GM19468 (cell line): ENCODE data around the gene SPEN.
"Not testable (repeated sequence)": the region's sequence is repeated elsewhere in the genome, so short reads cannot be mapped to it uniquely, and the experiment has no call there.

Experiments used
- ATAC-seq: cut with Tn5 transposase; IDR thresholded peaks from one replicate; pipeline ENCODE4 v1.9.1; 2021; ENCODE audit warnings: mild to moderate bottlenecking, moderate library complexity, moderate number of reproducible peaks; ENCODE audit not compliant: unreplicated experiment; ENCODE audit errors: extremely low read depth

The SPEN gene

DNA sequence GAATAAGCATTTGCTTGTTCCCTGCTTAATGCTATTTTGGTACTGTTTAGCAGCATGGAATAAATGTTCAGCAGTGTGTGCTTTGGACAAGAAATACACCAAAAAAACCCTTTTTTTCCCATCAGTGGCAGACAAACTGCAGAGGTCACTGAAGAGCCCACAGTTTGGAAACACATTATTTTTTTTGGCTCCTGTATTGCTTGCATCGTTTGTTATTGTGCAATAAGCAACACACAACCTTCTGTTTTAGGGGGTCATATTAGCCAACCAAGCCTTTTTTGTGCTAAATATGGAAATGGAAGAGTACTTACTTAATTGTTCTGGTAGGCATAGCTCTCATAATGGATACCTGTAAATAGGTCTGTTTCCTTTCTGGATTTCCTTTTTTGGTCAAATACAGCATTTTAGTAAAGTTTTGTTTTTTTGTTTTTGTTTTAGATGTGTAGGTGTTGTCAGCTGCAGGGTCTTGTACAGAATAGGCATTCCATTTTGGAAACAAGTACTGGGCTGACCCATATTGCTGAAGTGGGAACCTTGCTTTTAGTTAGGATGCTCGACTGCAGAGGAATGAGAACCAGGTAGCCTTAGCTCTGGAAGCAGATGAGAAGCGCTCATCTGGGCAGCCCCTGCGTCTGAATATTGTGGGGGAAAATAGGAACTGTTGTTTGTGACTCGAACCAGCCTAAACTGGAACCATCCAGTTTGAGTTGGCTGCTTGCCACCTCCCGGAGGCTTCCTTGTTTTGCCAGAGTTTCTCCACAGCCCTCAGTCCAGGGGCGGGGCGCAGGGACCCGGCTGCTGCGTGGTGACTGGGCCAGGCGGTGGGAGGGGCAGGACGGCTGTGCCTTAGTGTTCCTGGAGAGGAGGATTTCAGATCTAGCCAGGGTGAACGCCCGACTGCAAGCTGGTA lies 38.4 kb downstream of the SPEN start:
- peak; percentile 32 for ATAC-seq

DNA sequence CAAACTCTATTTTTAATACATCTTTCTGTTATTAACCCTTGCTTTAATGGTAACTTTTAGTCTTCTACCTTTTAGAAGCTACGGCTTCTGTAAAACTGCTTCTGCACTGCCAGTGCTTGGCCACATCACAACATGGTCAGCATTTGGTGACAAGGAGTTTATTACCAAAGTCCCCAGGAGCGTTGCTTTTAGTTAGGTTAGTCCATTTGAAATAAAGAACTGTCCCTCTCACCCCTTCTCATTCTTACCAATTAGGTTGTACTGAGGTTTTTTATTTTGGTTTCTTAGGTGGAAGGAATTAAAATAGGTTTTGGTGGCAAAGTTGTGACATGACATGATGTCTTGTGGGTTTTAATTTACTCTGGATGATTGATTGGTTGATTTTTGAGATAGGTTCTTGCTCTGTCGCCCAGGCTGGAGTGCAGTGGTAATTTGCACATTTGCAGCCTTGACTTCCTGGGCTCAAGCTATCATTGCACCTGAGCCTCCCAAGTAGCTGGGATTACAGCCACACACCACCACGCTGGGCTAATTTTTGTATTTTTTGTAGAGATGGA lies 39.2 kb downstream of the SPEN start:
- ATAC-seq, result no peak

DNA sequence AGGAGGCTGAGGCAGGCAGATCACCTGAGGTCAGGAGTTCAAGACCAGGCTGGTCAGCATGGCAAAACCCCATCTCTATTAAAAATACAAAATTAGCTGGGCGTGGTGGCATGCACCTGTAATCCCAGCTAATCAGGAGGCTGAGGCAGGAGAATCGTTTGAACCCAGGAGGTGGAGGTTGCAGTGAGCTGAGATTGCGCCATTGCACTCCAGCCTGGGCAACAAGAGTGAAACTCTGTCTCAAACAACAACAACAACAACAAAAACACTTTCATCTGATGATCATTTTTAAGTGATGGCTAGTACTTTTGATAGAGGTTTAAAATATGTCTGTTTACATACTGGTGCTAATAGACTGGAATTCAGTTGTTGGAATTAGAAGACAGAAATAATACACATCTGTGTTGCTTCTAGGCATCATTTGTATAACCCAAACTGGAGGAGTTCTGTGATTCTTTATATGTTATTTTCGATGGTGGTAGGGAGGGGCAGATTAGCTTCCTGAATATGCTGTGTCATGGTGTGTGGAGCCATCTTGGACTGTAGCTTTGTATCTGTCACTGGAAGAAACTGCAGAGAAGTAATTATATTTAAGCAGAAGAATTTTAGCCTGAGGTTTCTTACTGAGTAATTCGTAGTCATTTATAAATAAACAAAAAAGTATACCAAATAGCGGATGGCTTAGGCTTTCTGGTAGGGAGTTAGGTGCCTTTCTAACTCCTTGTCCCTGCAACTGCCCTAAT lies 45.5 kb downstream of the SPEN start:
- ATAC-seq, result not testable (repeated sequence)

DNA sequence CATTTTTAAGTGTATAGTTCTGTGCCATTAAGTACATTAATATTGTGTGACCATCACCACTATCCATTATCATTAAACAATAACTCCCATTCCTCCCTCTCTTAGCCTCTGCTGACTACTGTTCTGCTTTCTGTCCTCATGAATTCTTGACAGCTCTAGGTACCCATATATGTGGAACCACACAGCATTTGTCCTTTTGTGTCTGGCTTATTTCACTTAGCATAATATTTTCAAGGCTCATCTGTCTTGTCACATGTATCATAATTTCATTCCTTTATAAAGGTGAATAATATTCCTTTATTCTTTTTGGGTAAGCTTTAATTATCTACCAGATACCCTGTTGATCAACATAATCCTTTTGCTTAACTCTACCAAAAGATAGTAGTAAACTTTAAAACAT lies 47.7 kb downstream of the SPEN start:
- no peak for ATAC-seq

- ATAC-seq, result not testable (repeated sequence)
Observed at GRCh38 chr1:15896841-15897610, 49.5 kb downstream of the SPEN start.

DNA sequence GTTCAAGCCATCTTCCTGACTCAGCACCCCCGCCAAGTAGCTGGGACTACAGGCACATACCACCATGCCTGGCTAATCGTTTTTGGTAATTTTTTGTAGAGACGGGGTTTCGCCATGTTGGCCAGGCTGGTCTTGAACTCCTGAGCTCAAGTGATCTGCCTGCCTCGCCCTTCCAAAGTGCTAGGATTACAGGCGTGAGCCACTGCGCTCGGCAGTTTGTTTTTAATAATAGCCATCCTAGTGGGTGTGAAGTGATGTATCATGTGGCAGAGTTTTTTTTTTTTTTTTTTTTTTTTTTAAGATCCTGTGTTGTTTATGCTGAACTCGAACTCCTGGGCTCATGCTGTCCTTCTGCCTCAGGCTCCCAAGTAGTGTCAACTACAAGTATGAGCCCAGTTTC lies 51.8 kb downstream of the SPEN start:
- no peak for ATAC-seq

GRCh38 chr1:15900662-15901279 lies 53.3 kb downstream of the SPEN start:
- no peak for ATAC-seq

GRCh38 chr1:15902882-15903281 lies 55.4 kb downstream of the SPEN start:
- no peak for ATAC-seq

DNA sequence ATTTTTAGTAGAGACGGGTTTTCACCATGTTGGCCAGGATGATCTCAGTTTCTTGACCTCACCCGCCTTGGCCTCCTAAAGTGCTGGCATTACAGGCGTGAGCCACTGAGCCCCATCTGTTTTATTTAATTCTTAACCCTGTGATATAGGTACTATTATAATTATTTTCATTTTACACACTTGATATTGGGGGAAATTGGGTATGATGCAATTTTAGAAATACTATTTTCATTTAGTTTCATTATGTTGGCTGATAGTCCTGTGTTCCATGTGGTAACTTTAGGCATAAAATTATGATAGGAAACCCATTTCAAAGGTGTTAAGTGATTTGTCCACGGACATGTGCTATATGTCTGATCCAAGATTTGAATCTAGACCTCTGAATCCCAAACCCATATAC lies 61.1 kb downstream of the SPEN start:
- no peak for ATAC-seq

DNA sequence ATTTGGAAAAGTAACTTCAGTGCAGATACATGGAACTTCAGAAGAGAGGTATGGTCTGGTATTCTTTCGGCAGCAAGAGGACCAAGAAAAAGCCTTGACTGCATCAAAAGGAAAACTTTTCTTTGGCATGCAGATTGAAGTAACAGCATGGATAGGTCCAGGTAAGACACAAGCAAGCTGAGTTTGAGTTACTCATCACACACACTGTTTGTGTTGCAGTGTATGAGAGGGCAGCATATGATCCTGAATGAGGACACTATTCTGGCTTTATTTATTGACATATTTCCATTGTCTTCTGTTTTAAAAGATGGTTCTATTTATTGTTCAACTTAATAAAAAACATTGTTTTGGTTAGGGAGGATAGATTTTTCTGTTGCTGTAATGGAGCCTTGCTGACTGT lies 63.6 kb downstream of the SPEN start:
- ATAC-seq, result no peak

- ATAC-seq, result no peak
Observed at GRCh38 chr1:15911927-15912326, 64.4 kb downstream of the SPEN start.

DNA sequence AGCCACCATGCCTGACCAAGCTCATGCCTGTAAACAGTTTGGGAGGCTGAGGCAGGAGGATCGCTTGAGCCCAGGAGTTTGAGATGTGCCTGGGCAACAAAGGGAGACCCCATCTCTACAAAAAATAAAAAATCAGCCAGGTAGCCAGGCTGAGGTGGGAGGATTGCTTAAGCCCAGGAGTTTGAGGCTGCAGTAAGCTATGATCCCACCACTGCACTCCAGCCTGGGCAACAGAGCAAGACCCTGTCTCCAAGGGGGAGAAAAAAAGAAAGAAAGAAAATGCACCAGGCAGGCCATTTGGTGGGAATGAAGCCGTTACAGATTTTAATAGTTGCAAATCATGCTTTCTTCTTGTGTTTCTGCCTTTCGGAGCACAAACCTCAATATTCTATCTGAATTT lies 66.1 kb downstream of the SPEN start:
- ATAC-seq, result not testable (repeated sequence)

GRCh38 chr1:15915991-15916390 lies 68.5 kb downstream of the SPEN start:
- ATAC-seq, result no peak

DNA sequence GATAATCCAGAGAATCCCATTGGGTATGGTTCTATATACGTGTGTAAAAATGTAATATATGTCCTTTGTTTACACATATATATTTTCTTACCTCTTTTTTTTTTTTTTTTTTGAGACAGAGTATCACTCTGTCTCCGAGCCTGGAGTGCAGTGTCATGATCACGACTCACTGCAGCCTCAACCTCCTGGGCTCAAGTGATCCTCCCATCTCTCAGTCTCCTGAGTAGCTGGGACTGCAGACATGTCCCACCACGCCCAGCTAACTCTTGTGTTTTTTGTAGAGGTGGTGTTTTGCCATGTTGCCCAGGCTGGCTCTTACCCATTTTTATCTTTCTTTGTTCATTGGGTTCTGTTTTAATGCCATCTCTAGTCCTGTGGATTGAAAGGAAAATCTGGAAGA lies 68.9 kb downstream of the SPEN start:
- no peak for ATAC-seq

- no peak for ATAC-seq
Observed at GRCh38 chr1:15916916-15917315, 69.4 kb downstream of the SPEN start.

- ATAC-seq, result no peak
Observed at GRCh38 chr1:15918962-15919715, 71.6 kb downstream of the SPEN start.

DNA sequence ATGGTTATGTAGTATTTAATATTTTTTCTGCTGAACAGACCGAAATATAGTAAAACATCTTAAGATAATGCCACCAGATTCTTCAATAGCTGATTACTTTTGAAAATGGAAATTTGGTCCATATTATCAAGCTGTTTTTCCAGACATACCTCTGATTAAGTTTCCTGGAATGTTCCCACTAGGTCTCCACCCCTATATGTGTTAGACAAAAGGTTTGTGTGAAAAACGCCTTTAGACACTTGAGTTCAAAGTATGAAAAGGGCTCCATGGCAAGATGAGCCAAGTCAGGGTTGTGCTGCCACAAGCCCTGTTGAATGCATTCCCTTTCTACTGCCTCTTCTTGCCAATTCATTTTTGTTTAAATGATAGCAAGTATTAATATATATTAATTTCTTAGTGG lies 75.7 kb downstream of the SPEN start:
- ATAC-seq, result no peak

DNA sequence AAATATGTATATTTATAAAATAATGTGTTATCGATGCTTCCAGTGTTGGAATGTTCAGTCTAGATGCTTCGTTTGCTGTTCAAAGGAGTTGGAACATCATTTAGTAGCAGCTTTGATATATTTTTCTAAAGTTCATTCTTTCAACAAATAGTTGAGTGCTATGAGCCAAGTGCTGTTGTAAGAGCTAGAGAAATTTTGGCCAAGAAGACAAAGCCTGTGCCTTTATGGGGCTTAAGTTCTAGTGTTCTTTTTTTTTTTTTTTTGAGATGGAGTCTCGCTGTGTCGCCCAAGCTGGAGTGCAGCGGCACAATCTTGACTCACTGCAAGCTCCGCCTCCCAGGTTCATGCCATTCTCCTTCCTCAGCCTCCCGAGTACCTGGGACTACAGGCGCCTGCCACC lies 78.9 kb downstream of the SPEN start:
- ATAC-seq, result not testable (repeated sequence)
